GM12878 (cell line): ENCODE data around the gene C1orf87. TPM values are rescaled to one million over a fixed set of nuclear protein-coding genes. Genes with fewer than 3 reads are reported as not detected.

Experiments used
- ATAC-seq: fragments of 200-7000 bp; cut with Tn5 transposase; 3 replicates; pipeline ENCODE4 v1.9.1; 2020; ENCODE audit warnings: mild to moderate bottlenecking, moderate library complexity
- BruUV-seq: library from RNA; stranded (reverse); fragments of 400-500 nt; replicated peaks from 2 replicates; lab custom pipeline; 2021; lab: Mats Ljungman, UMichigan
- CTCF ChIA-PET: fragments of 300-600 bp; sonication (Branson Sonifier 250); formaldehyde crosslinking; extraction: SDS; loops from one replicate; lab custom pipeline; 2021; ENCODE audit warnings: inconsistent platforms; lab: Yijun Ruan, JAX
- POLR2A ChIA-PET: fragments of 350-600 bp; formaldehyde crosslinking; extraction: SDS; loops from one replicate; lab custom pipeline; 2021; ENCODE audit warnings: inconsistent platforms; lab: Charles Lee
- RAD21 ChIA-PET: fragments of 300-600 bp; sonication (Branson Sonifier 250); formaldehyde crosslinking; loops from one replicate; lab custom pipeline; 2023; ENCODE audit warnings: antibody characterized with exemption; ENCODE audit not compliant: unreplicated experiment; lab: Charles Lee
- SMC1A ChIA-PET: fragments of 300-600 bp; sonication (Branson Sonifier 250); formaldehyde crosslinking; loops from one replicate; lab custom pipeline; 2023; ENCODE audit not compliant: unreplicated experiment, uncharacterized antibody; lab: Charles Lee
- DNase-seq: peaks from one replicate; pipeline ENCODE4 v3.0.0-alpha.2; 2011; ENCODE audit warnings: low read depth, low spot score
- FAIRE-seq: peaks from 3 replicates; lab custom pipeline; 2011; peaks lifted over from hg19 to GRCh38; lab: Jason Lieb, UNC
- H2AFZ ChIP-seq: 2 replicates; pipeline ENCODE4 v1.6.0; 2011; ENCODE audit warnings: low read depth, low read length, control low read depth; ENCODE audit not compliant: control insufficient read depth
- H3K27ac ChIP-seq: 2 replicates; pipeline ENCODE4 v1.5.1; 2011; ENCODE audit warnings: control low read depth; ENCODE audit not compliant: control insufficient read depth, insufficient read depth
- H3K27me3 ChIP-seq, 2 experiments: replicated peaks in 1 of 2; 2 replicates each; pipeline versions ENCODE4 v1.6.0 to v1.6.1; 2011; ENCODE audit warnings: low read length in 1 of 2; ENCODE audit not compliant: control insufficient read depth in 2 of 2, insufficient read depth in 2 of 2
- H3K36me3 ChIP-seq, 2 experiments: 2 replicates each; pipeline ENCODE4 v1.5.1; 2011; ENCODE audit warnings: low read length in 1 of 2; ENCODE audit not compliant: control insufficient read depth in 2 of 2, insufficient read depth in 2 of 2
- H3K4me1 ChIP-seq: 2 replicates; pipeline ENCODE4 v1.6.1; 2011; ENCODE audit warnings: mild to moderate bottlenecking, low read length, moderate library complexity, mixed read lengths; ENCODE audit not compliant: control insufficient read depth, insufficient read depth
- H3K4me2 ChIP-seq: 2 replicates; pipeline ENCODE4 v1.6.0; 2011; ENCODE audit warnings: control low read depth; ENCODE audit not compliant: control insufficient read depth, insufficient read depth
- H3K4me3 ChIP-seq: fragments of 200-600 bp; sonication (generic); 2 replicates; pipeline ENCODE4 v1.5.1; 2016
- H3K79me2 ChIP-seq: 2 replicates; pipeline ENCODE4 v1.6.0; 2011; ENCODE audit warnings: low read length; ENCODE audit not compliant: control insufficient read depth, insufficient read depth
- H3K9ac ChIP-seq: 2 replicates; pipeline ENCODE4 v1.8.0; 2011; ENCODE audit warnings: low read length, control low read depth, mixed read lengths; ENCODE audit not compliant: control insufficient read depth, insufficient read depth
- H3K9me3 ChIP-seq: replicated peaks from 3 replicates; pipeline ENCODE4 v1.5.1; 2011; ENCODE audit warnings: mild to moderate bottlenecking, low read length; ENCODE audit not compliant: control insufficient read depth, insufficient read depth
- H4K20me1 ChIP-seq: 2 replicates; pipeline ENCODE4 v1.6.0; 2011; ENCODE audit not compliant: control insufficient read depth, insufficient read depth
- BCL11A ChIP-seq: IDR thresholded peaks from 2 replicates; pipeline ENCODE4 v1.6.1; 2011; ENCODE audit warnings: low read depth, low read length
- EP300 ChIP-seq, 2 experiments: fragments of 150-350 bp in 1 of 2; IDR thresholded peaks; 2 replicates each; pipeline ENCODE4 v1.6.1; 2011 to 2012; ENCODE audit warnings: low read depth in 2 of 2, low read length in 2 of 2, borderline replicate concordance in 1 of 2, improper control_type of control experiment in 1 of 2, inconsistent platforms in 1 of 2; ENCODE audit not compliant: control insufficient read depth in 1 of 2
- HCFC1 ChIP-seq: fragments of 150-350 bp; IDR thresholded peaks from 2 replicates; pipeline ENCODE4 v1.6.1; 2014; ENCODE audit warnings: low read length
- IRF4 ChIP-seq: IDR thresholded peaks from 2 replicates; pipeline ENCODE4 v1.6.1; 2011; ENCODE audit warnings: low read depth, low read length
- KAT2A ChIP-seq: conservative IDR thresholded peaks from 2 replicates; pipeline ENCODE4 v1.6.1; 2011; ENCODE audit warnings: low read depth, low read length; ENCODE audit not compliant: control insufficient read depth
- MYB ChIP-seq: fragments of 150-350 bp; IDR thresholded peaks from 2 replicates; pipeline ENCODE4 v1.6.1; 2014; ENCODE audit warnings: mild to moderate bottlenecking, low read depth, low read length, borderline replicate concordance
- NBN ChIP-seq: fragments of 450-650 bp; IDR thresholded peaks from 2 replicates; pipeline ENCODE4 v1.6.1; 2016
- NFXL1 ChIP-seq: fragments of 450-650 bp; IDR thresholded peaks from 2 replicates; pipeline ENCODE4 v1.6.1; 2017; ENCODE audit warnings: antibody characterized with exemption, mild to moderate bottlenecking, borderline replicate concordance
- NFYB ChIP-seq: IDR thresholded peaks from 2 replicates; pipeline ENCODE4 v1.6.1; 2011; ENCODE audit warnings: low read depth, mild to moderate bottlenecking, low read length, improper control_type of control experiment, moderate library complexity; ENCODE audit not compliant: insufficient read depth
- PAX5 ChIP-seq: IDR thresholded peaks from 2 replicates; pipeline ENCODE4 v1.6.1; 2011; ENCODE audit warnings: low read depth, low read length, borderline replicate concordance
- POLR2AphosphoS5 ChIP-seq: IDR thresholded peaks from 2 replicates; pipeline ENCODE4 v1.6.1; 2011; ENCODE audit warnings: mild to moderate bottlenecking, low read length, inconsistent platforms
- POU2F2 ChIP-seq: IDR thresholded peaks from 3 replicates; pipeline ENCODE4 v1.6.1; 2011; ENCODE audit warnings: low read depth, mild to moderate bottlenecking, low read length, borderline replicate concordance
- SMAD1 ChIP-seq: fragments of 450-650 bp; IDR thresholded peaks from 2 replicates; pipeline ENCODE4 v1.6.1; 2018; ENCODE audit warnings: mild to moderate bottlenecking, low read depth; ENCODE audit not compliant: partially characterized antibody
- SMAD5 ChIP-seq: IDR thresholded peaks from 2 replicates; pipeline ENCODE4 v1.6.1; 2016; ENCODE audit warnings: antibody characterized with exemption, low read depth
- SMARCA5 ChIP-seq: fragments of 450-650 bp; IDR thresholded peaks from 2 replicates; pipeline ENCODE4 v1.6.1; 2017; ENCODE audit warnings: mild to moderate bottlenecking
- SREBF1 ChIP-seq: IDR thresholded peaks from 2 replicates; pipeline ENCODE4 v1.6.1; 2012; ENCODE audit warnings: mild to moderate bottlenecking, low read length
- SUZ12 ChIP-seq: fragments of 200-600 bp; sonication (generic); IDR thresholded peaks from one replicate; pipeline ENCODE4 v1.6.1; 2018; ENCODE audit warnings: antibody characterized with exemption, mild to moderate bottlenecking; ENCODE audit not compliant: unreplicated experiment
- WGBS: methylation state at CpG from one replicate; pipeline ENCODE4 v1.1.6; 2016; ENCODE audit warnings: low lambda C conversion rate; ENCODE audit not compliant: insufficient replicate concordance, insufficient coverage; ENCODE audit errors: missing lambda C conversion rate; 5-methylcytosine and 5-hydroxymethylcytosine counted together
- in situ Hi-C: fragments of 300-500 bp; cut with MboI; formaldehyde crosslinking; loops from 9 replicates; pipeline ENCODE4 v1.14.3; 2018; ENCODE audit warnings: mixed read lengths
- intact Hi-C: fragments of 100-400 bp; cut with micrococcal nuclease; formaldehyde crosslinking; loops from one replicate; pipeline ENCODE4 v1.14.2; 2022; ENCODE audit not compliant: unreplicated experiment
- polyA plus RNA-seq, 11 experiments: library from polyadenylated mRNA; depleted of rRNA in 4 of 11; unstranded in 6 of 11; stranded (reverse) in 5 of 11; fragments of >200 nt; fragmentation: Nextera tagmentation in 4 of 11; fragmentation: Illumina TruSeq in 1 of 11; extraction: Ambion mirVana in 4 of 11; extraction: Trizol in 1 of 11; gene quantifications; 1 replicate in 1 of 11; 2 replicates in 10 of 11; pipeline versions ENCODE4 v1.2.1 to v1.2.3, GENCODE V29; 2011 to 2016; ENCODE audit warnings: inconsistent platforms in 2 of 11, missing spikeins in 2 of 11, low read depth in 1 of 11
- total RNA-seq, 4 experiments: library from RNA; depleted of rRNA in 3 of 4; stranded (reverse); fragments of >200 nt in 3 of 4; fragmentation: Illumina TruSeq in 1 of 4; extraction: Trizol in 1 of 4; gene quantifications; 2 replicates each; pipeline versions ENCODE4 v1.2.1 to v1.2.3, GENCODE V29; 2013 to 2021
- TF ChIP-seq, protein P1 (sequence below): IDR thresholded peaks from 2 replicates; pipeline ENCODE4 v1.6.1; 2012; ENCODE audit warnings: low read depth, low read length, improper control_type of control experiment
- TF ChIP-seq, protein P2 (sequence below): IDR thresholded peaks from 2 replicates; pipeline ENCODE4 v1.6.1; 2012; ENCODE audit warnings: low read depth, low read length, improper control_type of control experiment

The C1orf87 gene
- total and polyA plus RNA-seq, 10 of the 15 experiments (the other 5 are each of a cell fraction or from before 2014, with no cell fraction given) = not detected

DNA sequence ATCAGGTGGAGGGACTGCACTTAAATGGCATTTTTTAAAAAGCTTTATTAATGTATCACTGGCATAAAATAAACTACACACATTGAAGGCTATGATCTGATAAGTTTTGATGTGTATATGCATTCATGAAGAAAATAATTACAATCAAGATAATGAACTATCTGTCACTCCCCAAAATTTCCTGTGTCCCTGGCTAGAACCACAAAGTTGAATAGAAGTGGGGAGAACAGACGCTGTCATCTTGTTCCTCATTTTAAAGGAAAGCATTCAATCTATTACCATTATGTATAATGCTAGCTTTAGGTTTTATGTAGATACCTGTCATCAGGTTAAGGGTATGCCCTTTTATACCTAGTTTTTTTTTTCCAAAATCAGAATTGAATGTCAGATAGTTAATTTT, 38.1 kb upstream of the C1orf87 start:
- Histone ChIP-seq H2AFZ (no peak overlapping the region), H3K4me2 (no peak overlapping the region), H3K79me2 (no peaks in the 10 kb centered on the region), H3K27ac (no peak overlapping the region), H4K20me1 (no peaks in the 10 kb centered on the region), H3K36me3 (no peaks in the 10 kb centered on the region), H3K4me3 (no peak overlapping the region), H3K9me3 (no peaks in the 10 kb centered on the region), H3K9ac (no peak overlapping the region), H3K27me3 (no peaks in the 10 kb centered on the region), H3K4me1 (no peaks in the 10 kb centered on the region)
- in situ Hi-C loops = no loop called here
- ChIA-PET POLR2A (no interaction called here), SMC1A (interaction anchor here (1.1 kb wide), 1 partner anchor 30 kb away, joined by 3 read pairs; no protein-coding TSS in a partner anchor), CTCF (no interaction called here), RAD21 (no interaction called here)
- TF ChIP-seq BCL11A (no peak), NFXL1 (no peak), SMARCA5 (no peak), HCFC1 (no peak), NFYB (no peak), POU2F2 (no peak), SMAD1 (no peak), KAT2A (no peak), IRF4 (no peak), SMAD5 (no peak), POLR2AphosphoS5 (no peak), EP300 (IDR thresholded peaks at IDR 0.05; ENCODE audit: borderline replicate concordance in 1 of 2, control insufficient read depth in 1 of 2, low read depth in 2 of 2, low read length in 2 of 2) (no peak), PAX5 (no peak), NBN (no peak), SUZ12 (no peak), MYB (no peak), SREBF1 (no peak)
- TF ChIP-seq, protein P1, sequence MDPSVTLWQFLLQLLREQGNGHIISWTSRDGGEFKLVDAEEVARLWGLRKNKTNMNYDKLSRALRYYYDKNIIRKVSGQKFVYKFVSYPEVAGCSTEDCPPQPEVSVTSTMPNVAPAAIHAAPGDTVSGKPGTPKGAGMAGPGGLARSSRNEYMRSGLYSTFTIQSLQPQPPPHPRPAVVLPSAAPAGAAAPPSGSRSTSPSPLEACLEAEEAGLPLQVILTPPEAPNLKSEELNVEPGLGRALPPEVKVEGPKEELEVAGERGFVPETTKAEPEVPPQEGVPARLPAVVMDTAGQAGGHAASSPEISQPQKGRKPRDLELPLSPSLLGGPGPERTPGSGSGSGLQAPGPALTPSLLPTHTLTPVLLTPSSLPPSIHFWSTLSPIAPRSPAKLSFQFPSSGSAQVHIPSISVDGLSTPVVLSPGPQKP = no peak
- TF ChIP-seq, protein P2, sequence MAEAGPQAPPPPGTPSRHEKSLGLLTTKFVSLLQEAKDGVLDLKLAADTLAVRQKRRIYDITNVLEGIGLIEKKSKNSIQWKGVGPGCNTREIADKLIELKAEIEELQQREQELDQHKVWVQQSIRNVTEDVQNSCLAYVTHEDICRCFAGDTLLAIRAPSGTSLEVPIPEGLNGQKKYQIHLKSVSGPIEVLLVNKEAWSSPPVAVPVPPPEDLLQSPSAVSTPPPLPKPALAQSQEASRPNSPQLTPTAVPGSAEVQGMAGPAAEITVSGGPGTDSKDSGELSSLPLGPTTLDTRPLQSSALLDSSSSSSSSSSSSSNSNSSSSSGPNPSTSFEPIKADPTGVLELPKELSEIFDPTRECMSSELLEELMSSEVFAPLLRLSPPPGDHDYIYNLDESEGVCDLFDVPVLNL = no peak
- no TSS peak for BruUV-seq
- FAIRE-seq = no peak
- 0% methylated on average over 1 of the region's 1 CpG for WGBS
- intact Hi-C loops = no loop called here
- no peak for ATAC-seq
- no peak for DNase-seq
